ENCODE data around the gene ACP7.

ACP7 gene

DNA sequence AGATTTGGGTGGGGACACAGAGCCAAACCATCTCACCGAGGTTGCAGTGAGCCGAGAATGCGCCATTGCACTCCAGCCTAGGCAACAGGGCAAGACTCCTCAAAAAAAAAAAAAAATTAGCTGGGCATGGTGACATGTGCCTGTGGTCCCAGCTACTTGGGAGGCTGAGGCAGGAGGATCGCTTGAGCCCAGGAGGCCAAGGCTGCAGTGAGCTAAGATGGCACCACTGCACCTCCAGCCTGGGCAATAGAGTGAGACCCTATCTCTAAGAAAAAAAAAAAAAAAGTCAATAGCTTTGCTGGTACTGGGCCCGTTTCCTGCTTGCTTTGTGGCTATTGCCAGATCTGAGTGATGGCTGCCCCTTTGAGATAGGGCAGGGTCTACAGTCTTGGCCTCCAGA, 13.1 kb downstream of the ACP7 start:
- Histone ChIP-seq H3K4me3 (ENCODE audit: low read length) (no peak overlapping the region), H3K4me1 (ENCODE audit: control insufficient read depth, low read depth, low read length) (no peaks in the 10 kb centered on the region), H3K36me3 (ENCODE audit: control insufficient read depth, low read depth, low read length) (no peaks in the 10 kb centered on the region), H3K27me3 (ENCODE audit: control insufficient read depth, insufficient read depth, low read length) (no peaks in the 10 kb centered on the region), H3K27ac (ENCODE audit: low read length) (no peak overlapping the region), H3K9me3 (ENCODE audit: control insufficient read depth, low read depth, low read length) (no peaks in the 10 kb centered on the region), H3K9ac (ENCODE audit: low read length) (no peak overlapping the region)

GRCh38 chr19:39097721-39098120, 13.6 kb downstream of the ACP7 start:
- Histone ChIP-seq H3K9ac (ENCODE audit: low read length) (no peak overlapping the region), H3K4me3 (ENCODE audit: low read length) (no peak overlapping the region), H3K27ac (ENCODE audit: low read length) (no peak overlapping the region), H3K9me3 (ENCODE audit: control insufficient read depth, low read depth, low read length) (no peaks in the 10 kb centered on the region), H3K4me1 (ENCODE audit: control insufficient read depth, low read depth, low read length) (no peaks in the 10 kb centered on the region), H3K36me3 (ENCODE audit: control insufficient read depth, low read depth, low read length) (no peaks in the 10 kb centered on the region), H3K27me3 (ENCODE audit: control insufficient read depth, insufficient read depth, low read length) (no peaks in the 10 kb centered on the region)

DNA sequence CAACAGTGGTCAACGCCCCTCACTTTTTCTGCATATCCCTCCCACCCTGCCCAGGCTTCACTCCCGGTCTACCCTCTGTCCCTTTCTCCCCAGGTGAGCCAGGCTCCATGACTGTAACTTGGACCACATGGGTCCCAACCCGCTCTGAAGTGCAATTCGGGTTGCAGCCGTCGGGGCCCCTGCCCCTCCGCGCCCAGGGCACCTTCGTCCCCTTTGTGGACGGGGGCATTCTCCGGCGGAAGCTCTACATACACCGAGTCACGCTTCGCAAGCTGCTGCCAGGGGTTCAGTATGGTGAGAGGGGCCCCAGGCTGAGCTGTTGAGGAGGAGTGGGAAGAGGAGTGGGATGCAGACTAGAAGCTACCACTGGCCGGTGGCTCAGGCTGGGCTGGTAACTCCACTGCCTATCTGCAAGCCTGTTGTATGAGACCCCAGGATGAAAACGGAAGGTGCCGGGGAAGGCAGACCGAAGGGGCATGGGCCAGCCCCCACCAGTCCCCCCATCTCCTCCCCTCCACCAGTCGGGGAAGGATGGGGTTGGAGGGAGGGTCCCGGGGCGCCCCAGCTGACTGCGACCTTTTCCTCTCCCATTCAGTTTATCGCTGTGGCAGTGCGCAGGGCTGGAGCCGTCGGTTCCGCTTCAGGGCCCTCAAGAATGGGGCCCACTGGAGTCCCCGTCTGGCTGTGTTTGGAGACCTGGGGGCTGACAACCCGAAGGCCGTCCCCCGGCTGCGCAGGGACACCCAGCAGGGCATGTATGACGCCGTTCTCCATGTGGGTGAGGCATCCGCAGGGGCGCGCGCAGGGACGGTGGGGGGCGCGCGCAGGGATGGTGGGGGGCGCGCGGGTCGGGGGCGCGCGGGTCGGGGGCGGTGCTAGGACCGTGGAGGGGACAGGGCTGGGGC, 14.4 kb downstream of the ACP7 start:
- H3K27me3 ChIP-seq (ENCODE audit: control insufficient read depth, insufficient read depth, low read length): no peaks in the 10 kb centered on the region
- no peaks in the 10 kb centered on the region for H3K9me3 ChIP-seq (ENCODE audit: control insufficient read depth, low read depth, low read length)
- no peak overlapping the region for H3K27ac ChIP-seq (ENCODE audit: low read length)
- H3K36me3 ChIP-seq (ENCODE audit: control insufficient read depth, low read depth, low read length): no peaks in the 10 kb centered on the region
- H3K4me1 ChIP-seq (ENCODE audit: control insufficient read depth, low read depth, low read length): no peaks in the 10 kb centered on the region
- H3K4me3 ChIP-seq (ENCODE audit: low read length): no peak overlapping the region
- no peak overlapping the region for H3K9ac ChIP-seq (ENCODE audit: low read length)

GRCh38 chr19:39099341-39099740, 15.2 kb downstream of the ACP7 start:
- Histone ChIP-seq H3K4me1 (ENCODE audit: control insufficient read depth, low read depth, low read length) (no peaks in the 10 kb centered on the region), H3K9me3 (ENCODE audit: control insufficient read depth, low read depth, low read length) (no peaks in the 10 kb centered on the region), H3K9ac (ENCODE audit: low read length) (no peak overlapping the region), H3K36me3 (ENCODE audit: control insufficient read depth, low read depth, low read length) (no peaks in the 10 kb centered on the region), H3K27me3 (ENCODE audit: control insufficient read depth, insufficient read depth, low read length) (no peaks in the 10 kb centered on the region), H3K4me3 (ENCODE audit: low read length) (no peak overlapping the region), H3K27ac (ENCODE audit: low read length) (no peak overlapping the region)

DNA sequence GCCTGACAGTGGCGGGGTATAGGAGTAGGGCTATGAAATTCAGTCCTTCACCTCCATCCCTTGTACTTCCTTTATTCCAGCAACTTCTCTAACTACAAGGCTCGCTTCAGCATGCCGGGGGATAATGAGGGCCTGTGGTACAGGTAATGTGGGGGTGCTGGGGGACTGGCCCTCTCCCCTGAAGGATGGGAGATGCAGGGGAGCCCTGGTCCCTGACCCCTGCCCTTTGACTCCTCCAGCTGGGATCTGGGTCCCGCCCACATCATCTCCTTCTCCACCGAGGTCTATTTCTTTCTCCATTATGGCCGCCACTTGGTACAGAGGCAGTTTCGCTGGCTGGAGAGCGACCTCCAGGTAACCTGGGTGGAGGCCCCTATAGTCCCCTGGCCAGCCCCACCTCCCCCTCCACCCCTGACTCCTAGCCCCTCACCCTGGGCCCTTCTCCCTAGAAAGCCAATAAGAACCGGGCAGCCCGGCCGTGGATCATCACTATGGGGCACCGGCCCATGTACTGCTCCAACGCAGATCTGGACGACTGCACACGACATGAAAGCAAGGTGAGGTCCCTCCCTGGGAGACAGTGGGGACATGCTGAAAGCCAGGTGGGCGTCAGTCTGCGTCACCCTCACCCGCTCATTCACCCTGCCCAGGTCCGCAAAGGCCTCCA, 16.5 kb downstream of the ACP7 start:
- Histone ChIP-seq H3K36me3 (ENCODE audit: control insufficient read depth, low read depth, low read length) (no peaks in the 10 kb centered on the region), H3K4me3 (ENCODE audit: low read length) (no peak overlapping the region), H3K27ac (ENCODE audit: low read length) (no peak overlapping the region)

GRCh38 chr19:39103151-39103550, 19.0 kb downstream of the ACP7 start:
- no peaks in the 10 kb centered on the region for H3K27me3 ChIP-seq (ENCODE audit: control insufficient read depth, insufficient read depth, low read length)
- no peaks in the 10 kb centered on the region for H3K9me3 ChIP-seq (ENCODE audit: control insufficient read depth, low read depth, low read length)
- H3K4me1 ChIP-seq (ENCODE audit: control insufficient read depth, low read depth, low read length): no peaks in the 10 kb centered on the region
- no peaks in the 10 kb centered on the region for H3K36me3 ChIP-seq (ENCODE audit: control insufficient read depth, low read depth, low read length)
- no peak overlapping the region for H3K4me3 ChIP-seq (ENCODE audit: low read length)
- no peak overlapping the region for H3K27ac ChIP-seq (ENCODE audit: low read length)
- H3K9ac ChIP-seq (ENCODE audit: low read length): no peak overlapping the region

More for the DNA sequence above, 16.5 kb downstream of the ACP7 start:
- Histone ChIP-seq H3K4me1 (ENCODE audit: control insufficient read depth, low read depth, low read length) (no peaks in the 10 kb centered on the region), H3K27me3 (ENCODE audit: control insufficient read depth, insufficient read depth, low read length) (no peaks in the 10 kb centered on the region), H3K9me3 (ENCODE audit: control insufficient read depth, low read depth, low read length) (no peaks in the 10 kb centered on the region), H3K9ac (ENCODE audit: low read length) (no peak overlapping the region)

- H3K4me3 ChIP-seq (ENCODE audit: low read length): no peak overlapping the region
- H3K27ac ChIP-seq (ENCODE audit: low read length): no peak overlapping the region
- H3K9ac ChIP-seq (ENCODE audit: low read length): no peak overlapping the region
- H3K36me3 ChIP-seq (ENCODE audit: control insufficient read depth, low read depth, low read length): no peaks in the 10 kb centered on the region
- H3K4me1 ChIP-seq (ENCODE audit: control insufficient read depth, low read depth, low read length): no peaks in the 10 kb centered on the region
- H3K9me3 ChIP-seq (ENCODE audit: control insufficient read depth, low read depth, low read length): no peaks in the 10 kb centered on the region
- H3K27me3 ChIP-seq (ENCODE audit: control insufficient read depth, insufficient read depth, low read length): no peaks in the 10 kb centered on the region
Measured at GRCh38 chr19:39104186-39104596, 20.0 kb downstream of the ACP7 start.

DNA sequence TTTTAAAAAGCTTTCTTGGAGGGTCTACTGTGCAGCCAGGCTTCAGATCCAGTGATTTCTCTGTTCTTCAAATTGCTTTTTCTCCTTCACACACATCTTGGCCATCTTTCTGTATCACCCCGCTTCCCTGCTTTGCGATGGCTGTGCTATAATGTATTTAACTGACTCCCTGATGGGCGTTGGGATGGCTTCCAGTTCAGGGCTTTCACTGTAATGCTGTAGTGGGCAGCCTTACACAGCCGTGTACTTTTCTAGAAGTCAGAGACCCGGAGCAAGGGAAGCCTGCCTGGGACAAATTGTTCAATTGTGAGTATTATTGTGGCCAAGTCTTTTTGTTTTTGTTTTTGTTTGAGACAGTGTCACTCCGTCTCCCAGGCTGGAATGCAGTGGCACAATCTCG, 22.0 kb downstream of the ACP7 start:
- H3K4me1 ChIP-seq (ENCODE audit: control insufficient read depth, low read depth, low read length): no peaks in the 10 kb centered on the region
- H3K27ac ChIP-seq (ENCODE audit: low read length): no peak overlapping the region
- no peaks in the 10 kb centered on the region for H3K27me3 ChIP-seq (ENCODE audit: control insufficient read depth, insufficient read depth, low read length)
- no peaks in the 10 kb centered on the region for H3K9me3 ChIP-seq (ENCODE audit: control insufficient read depth, low read depth, low read length)
- no peaks in the 10 kb centered on the region for H3K36me3 ChIP-seq (ENCODE audit: control insufficient read depth, low read depth, low read length)
- no peak overlapping the region for H3K9ac ChIP-seq (ENCODE audit: low read length)
- H3K4me3 ChIP-seq (ENCODE audit: low read length): no peak overlapping the region

GRCh38 chr19:39109641-39110040, 25.5 kb downstream of the ACP7 start:
- no peaks in the 10 kb centered on the region for H3K4me1 ChIP-seq (ENCODE audit: control insufficient read depth, low read depth, low read length)
- no peaks in the 10 kb centered on the region for H3K9me3 ChIP-seq (ENCODE audit: control insufficient read depth, low read depth, low read length)
- H3K27me3 ChIP-seq (ENCODE audit: control insufficient read depth, insufficient read depth, low read length): no peaks in the 10 kb centered on the region
- no peaks in the 10 kb centered on the region for H3K36me3 ChIP-seq (ENCODE audit: control insufficient read depth, low read depth, low read length)
- H3K27ac ChIP-seq (ENCODE audit: low read length): no peak overlapping the region
- no peak overlapping the region for H3K9ac ChIP-seq (ENCODE audit: low read length)
- H3K4me3 ChIP-seq (ENCODE audit: low read length): no peak overlapping the region

GRCh38 chr19:39110263-39110967, 26.2 kb downstream of the ACP7 start:
- no peaks in the 10 kb centered on the region for H3K4me1 ChIP-seq (ENCODE audit: control insufficient read depth, low read depth, low read length)
- no peak overlapping the region for H3K27ac ChIP-seq (ENCODE audit: low read length)
- H3K36me3 ChIP-seq (ENCODE audit: control insufficient read depth, low read depth, low read length): no peaks in the 10 kb centered on the region
- H3K9ac ChIP-seq (ENCODE audit: low read length): no peak overlapping the region
- no peaks in the 10 kb centered on the region for H3K9me3 ChIP-seq (ENCODE audit: control insufficient read depth, low read depth, low read length)
- H3K27me3 ChIP-seq (ENCODE audit: control insufficient read depth, insufficient read depth, low read length): no peaks in the 10 kb centered on the region
- H3K4me3 ChIP-seq (ENCODE audit: low read length): no peak overlapping the region

GRCh38 chr19:39111593-39112199, 27.5 kb downstream of the ACP7 start:
- H3K4me3 ChIP-seq (ENCODE audit: low read length): no peak overlapping the region
- no peaks in the 10 kb centered on the region for H3K4me1 ChIP-seq (ENCODE audit: control insufficient read depth, low read depth, low read length)
- H3K36me3 ChIP-seq (ENCODE audit: control insufficient read depth, low read depth, low read length): no peaks in the 10 kb centered on the region
- no peaks in the 10 kb centered on the region for H3K27me3 ChIP-seq (ENCODE audit: control insufficient read depth, insufficient read depth, low read length)
- no peak overlapping the region for H3K27ac ChIP-seq (ENCODE audit: low read length)
- no peak overlapping the region for H3K9ac ChIP-seq (ENCODE audit: low read length)
- H3K9me3 ChIP-seq (ENCODE audit: control insufficient read depth, low read depth, low read length): no peaks in the 10 kb centered on the region

Data from iPS-18a (cell line).